Middle frontal gyrus (tissue), 1 donor: ENCODE results near the gene DRC7.
"Not testable (repeated sequence)": the region's sequence is repeated elsewhere in the genome, so short reads cannot be mapped to it uniquely, and the experiment has no call there.

Source experiments
- DNase-seq: peaks from one replicate; pipeline ENCODE4 v3.0.0-alpha.2; 2015; ENCODE audit warnings: low spot score; ENCODE audit errors: extremely low spot score

The DRC7 gene

GRCh38 chr16:57660715-57661463 lies 33.7 kb upstream of the DRC7 start:
- no peak for DNase-seq

- no peak for DNase-seq
These were observed 33.1 kb upstream of the DRC7 start for GRCh38 chr16:57661510-57661909.

GRCh38 chr16:57661936-57662906 lies 32.4 kb upstream of the DRC7 start:
- DNase-seq = no peak

GRCh38 chr16:57663436-57663835 lies 31.2 kb upstream of the DRC7 start:
- DNase-seq = no peak

- no peak for DNase-seq
These were observed 30.5 kb upstream of the DRC7 start for GRCh38 chr16:57663917-57664661.

GRCh38 chr16:57664662-57665025 lies 30.0 kb upstream of the DRC7 start:
- DNase-seq = no peak

- DNase-seq = no peak
These were observed 29.1 kb upstream of the DRC7 start for GRCh38 chr16:57665541-57665940.

- DNase-seq = no peak
These were observed 28.1 kb upstream of the DRC7 start for GRCh38 chr16:57666353-57667047.

GRCh38 chr16:57667048-57667525 lies 27.5 kb upstream of the DRC7 start:
- no peak for DNase-seq

GRCh38 chr16:57667526-57668262 lies 26.9 kb upstream of the DRC7 start:
- no peak for DNase-seq

- no peak for DNase-seq
These were observed 26.4 kb upstream of the DRC7 start, which contains the start of gene ADGRG3 for GRCh38 chr16:57668263-57668571. TSS of gene ADGRG3 (plus strand) at chr16:57668306. CDS start at chr16:57668348, 42 bp downstream.

- DNase-seq = no peak
These were observed 25.8 kb upstream of the DRC7 start for GRCh38 chr16:57668630-57669475.

- DNase-seq = no peak
These were observed 25.0 kb upstream of the DRC7 start for GRCh38 chr16:57669476-57670162.

GRCh38 chr16:57670196-57670595 lies 24.4 kb upstream of the DRC7 start:
- no peak for DNase-seq

- not testable (repeated sequence) for DNase-seq
These were observed 23.2 kb upstream of the DRC7 start for GRCh38 chr16:57671451-57671850.

- DNase-seq = no peak
These were observed 22.2 kb upstream of the DRC7 start for GRCh38 chr16:57672416-57672815.

GRCh38 chr16:57672824-57673223 lies 21.8 kb upstream of the DRC7 start:
- DNase-seq = no peak

- no peak for DNase-seq
These were observed 18.7 kb upstream of the DRC7 start for GRCh38 chr16:57675741-57676551.
